HG03378 (cell line): ENCODE results near the gene PRELID3B.

Experiments
- ATAC-seq: cut with Tn5 transposase; IDR thresholded peaks from one replicate; pipeline ENCODE4 v1.9.1; 2021; ENCODE audit warnings: mild to moderate bottlenecking, moderate library complexity; ENCODE audit not compliant: unreplicated experiment

The PRELID3B gene

DNA sequence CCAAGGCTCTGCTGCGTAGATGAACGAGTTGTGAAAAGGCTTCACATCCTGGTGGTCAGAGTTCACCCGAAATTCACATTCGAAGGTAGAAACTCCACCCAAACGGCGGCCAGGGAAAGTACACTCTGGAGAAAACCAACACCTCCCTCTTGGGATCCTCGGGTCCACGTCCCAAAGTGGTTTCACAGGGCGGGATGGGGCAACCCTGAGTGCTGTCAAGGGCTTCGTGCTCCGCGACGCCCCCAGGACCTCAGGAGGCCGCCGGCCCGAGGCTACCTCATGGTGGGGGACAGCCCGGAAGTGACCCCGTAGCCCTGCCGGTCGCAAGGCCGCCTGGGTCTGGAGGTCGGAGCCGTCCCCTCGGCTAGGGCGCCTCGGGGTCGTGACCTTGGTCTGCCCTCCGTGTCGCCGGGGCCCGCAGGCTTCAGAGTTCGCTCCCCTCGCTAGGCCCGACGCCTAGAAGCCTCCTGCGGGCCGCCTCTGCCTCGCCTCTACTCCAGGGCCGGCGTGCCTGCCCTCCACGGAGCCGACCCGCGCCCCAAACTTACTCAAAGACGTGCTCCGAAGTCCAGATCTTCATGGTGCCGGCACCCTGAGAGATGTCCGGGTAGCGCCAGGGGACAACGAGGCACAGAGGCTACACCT lies at the start of gene PRELID3B:
Gene PRELID3B, minus strand, starts transcription at position 636 of the 645 bp plus-strand sequence. Its CDS starts 56 bp downstream, at position 580.
- ATAC-seq, result peak; percentile 18

- ATAC-seq, result no peak
These were observed 45.3 kb upstream of the PRELID3B start for GRCh38 chr20:59087829-59088433.

GRCh38 chr20:59086923-59087322 lies 44.3 kb upstream of the PRELID3B start:
- no peak for ATAC-seq

GRCh38 chr20:59084041-59084850 lies 41.7 kb upstream of the PRELID3B start:
- no peak for ATAC-seq

DNA sequence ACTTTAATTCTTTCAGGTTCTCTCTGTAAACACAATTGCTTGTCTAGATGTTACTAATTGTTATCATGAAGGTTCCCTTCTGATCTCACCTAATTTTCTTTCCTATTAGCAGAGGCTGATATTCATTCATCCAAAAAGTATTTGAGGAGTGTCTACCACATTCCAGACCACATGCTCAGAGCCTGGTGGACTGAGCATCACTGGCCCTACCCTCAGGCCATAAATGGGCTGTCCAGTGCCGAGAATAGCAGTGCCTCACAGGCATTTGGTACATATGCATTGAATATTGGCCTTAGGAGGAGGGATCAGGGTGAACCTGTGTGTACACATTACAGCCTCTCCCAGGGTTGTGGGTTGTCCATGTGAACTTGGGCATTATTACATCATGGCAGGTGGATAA lies 40.4 kb upstream of the PRELID3B start:
- ATAC-seq, result no peak

- ATAC-seq, result no peak
These were observed 39.6 kb upstream of the PRELID3B start for GRCh38 chr20:59082077-59082740.

GRCh38 chr20:59081036-59081435 lies 38.5 kb upstream of the PRELID3B start:
- ATAC-seq, result no peak

- ATAC-seq, result no peak
These were observed 35.6 kb upstream of the PRELID3B start for GRCh38 chr20:59078231-59078630.

GRCh38 chr20:59077705-59078104 lies 35.1 kb upstream of the PRELID3B start:
- ATAC-seq, result no peak

- no peak for ATAC-seq
These were observed 33.4 kb upstream of the PRELID3B start for GRCh38 chr20:59075934-59076508.

DNA sequence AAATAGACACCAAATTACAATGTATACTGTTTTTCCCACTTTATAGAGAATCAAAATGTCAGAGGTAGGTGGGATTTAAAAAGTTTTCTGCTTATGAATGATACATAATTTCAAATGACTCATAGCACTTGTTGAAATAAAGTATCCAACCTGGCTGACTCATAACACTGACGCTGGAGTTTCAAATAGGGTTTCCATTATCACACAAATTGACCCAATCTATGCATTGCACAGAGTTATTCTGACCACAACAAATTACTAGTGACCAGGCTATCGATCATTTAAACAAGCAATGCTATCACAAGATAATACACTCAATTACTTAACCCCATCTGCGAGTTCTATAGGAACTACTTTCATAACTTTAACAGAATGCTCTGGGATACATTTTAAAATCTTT lies 31.9 kb upstream of the PRELID3B start:
- ATAC-seq, result no peak

DNA sequence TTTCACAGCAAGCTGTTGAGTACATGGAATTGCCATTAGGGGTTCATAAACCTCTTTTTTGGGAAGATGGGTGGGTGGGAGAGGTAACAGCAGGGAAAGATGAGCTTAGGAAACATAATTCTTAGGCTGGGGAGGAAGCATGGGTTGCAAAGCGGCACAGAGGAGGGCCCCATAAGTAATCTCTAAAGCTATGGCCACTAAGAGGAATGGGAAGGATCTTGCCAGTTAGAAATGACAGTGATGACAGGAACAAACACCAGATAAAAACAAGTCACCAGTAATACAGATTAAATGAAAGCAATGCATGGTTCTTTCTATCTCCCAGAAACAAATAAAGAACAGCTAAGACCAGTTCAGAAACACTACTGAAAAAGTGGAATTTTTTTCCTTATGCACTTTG lies 31.0 kb upstream of the PRELID3B start:
- ATAC-seq, result no peak

DNA sequence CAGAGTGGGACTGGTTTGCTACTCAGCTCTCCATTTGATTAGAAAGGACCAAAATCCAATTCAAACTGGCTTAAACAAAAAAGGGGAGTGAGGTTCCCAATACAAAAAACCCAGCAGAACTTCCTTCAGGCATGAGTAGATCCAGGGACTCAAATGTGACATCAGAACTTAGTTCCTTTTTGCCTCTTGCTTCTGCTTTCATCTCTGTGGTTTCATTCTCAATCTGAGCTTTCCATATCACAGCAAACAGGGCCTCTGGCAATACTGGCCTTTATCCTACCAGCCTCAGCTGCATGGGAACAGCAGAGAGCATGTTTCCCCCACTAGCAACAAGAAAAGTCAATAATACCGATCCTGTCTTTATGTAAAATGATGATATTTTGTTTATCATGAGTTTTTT lies 28.6 kb upstream of the PRELID3B start:
- ATAC-seq, result peak; percentile 56

GRCh38 chr20:59069026-59069425 lies 26.4 kb upstream of the PRELID3B start:
- ATAC-seq, result no peak

- no peak for ATAC-seq
These were observed 25.9 kb upstream of the PRELID3B start for GRCh38 chr20:59068534-59068933.

- ATAC-seq, result no peak
These were observed 21.7 kb upstream of the PRELID3B start for GRCh38 chr20:59064214-59064722.

DNA sequence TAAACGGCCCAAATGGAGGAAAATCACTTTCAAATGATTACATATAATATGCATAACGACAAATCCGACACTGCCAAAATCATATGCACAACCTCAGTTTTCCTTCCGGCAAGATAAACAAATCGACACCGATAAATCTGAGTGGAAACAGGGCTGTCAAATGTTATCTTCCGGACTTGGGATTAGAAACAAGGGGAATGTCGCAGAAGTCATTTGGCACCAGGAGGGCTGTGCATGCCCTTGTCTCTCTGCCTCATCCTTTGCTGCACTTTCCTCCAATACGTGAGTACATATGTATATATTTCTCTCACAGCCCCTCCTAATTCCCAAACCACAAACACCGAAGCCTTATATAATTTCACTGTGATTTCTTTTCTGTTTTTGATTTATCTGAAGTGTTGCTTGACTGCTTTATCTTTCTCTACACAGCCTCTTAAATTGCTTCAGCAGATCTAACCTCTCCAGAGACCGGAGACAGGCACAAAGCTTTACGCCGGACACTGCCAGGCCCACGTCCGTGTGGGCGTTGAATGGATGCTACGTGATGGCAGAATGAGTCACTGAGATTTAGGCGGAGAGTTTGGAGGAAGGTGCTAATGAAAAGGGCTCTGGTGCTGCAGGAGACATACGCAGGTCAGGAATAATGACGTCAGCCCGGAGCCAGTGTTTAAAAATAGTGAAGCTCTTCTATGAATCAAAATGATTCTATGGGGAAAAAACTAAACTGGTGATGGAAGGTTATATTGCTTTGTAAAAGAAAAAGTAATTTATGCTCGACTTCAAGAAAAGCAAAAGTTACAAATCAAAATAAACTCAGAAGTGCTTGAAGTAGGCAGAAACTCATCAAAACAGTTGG lies 21.0 kb upstream of the PRELID3B start:
- no peak for ATAC-seq

- ATAC-seq, result no peak
These were observed 19.5 kb upstream of the PRELID3B start for GRCh38 chr20:59062081-59062480.

GRCh38 chr20:59055302-59055701 lies 12.7 kb upstream of the PRELID3B start:
- ATAC-seq, result no peak

GRCh38 chr20:59051666-59052185 lies 9.1 kb upstream of the PRELID3B start:
- no peak for ATAC-seq
